Left ventricle myocardium superior (tissue), 1 donor: ENCODE data around the gene ERVH48-1. TPM values are rescaled to one million over a fixed set of nuclear protein-coding genes. Genes with fewer than 3 reads are reported as not detected.
"Not testable (repeated sequence)": the region's sequence is repeated elsewhere in the genome, so short reads cannot be mapped to it uniquely, and the experiment has no call there.

Experiments used
- ATAC-seq: fragments of 200-7000 bp; cut with Tn5 transposase; one replicate; pipeline ENCODE4 v1.9.1; 2020; ENCODE audit warnings: mild to moderate bottlenecking, moderate library complexity
- DNase-seq: peaks from one replicate; pipeline ENCODE4 v3.0.0-alpha.2; 2020
- intact Hi-C: fragments of 100-400 bp; cut with micrococcal nuclease; formaldehyde crosslinking; loops from one replicate; pipeline ENCODE4 v1.11.0; 2022
- long read RNA-seq: library from polyadenylated mRNA; unstranded; transcript quantifications from one replicate; pipeline ENCODE4 v2.0.0, GENCODE V29; 2021
- total RNA-seq: library from RNA; stranded (reverse); fragmentation: NEBNext Ultra II Directional; extraction: Animal tissue kit (Norgen Biotek cat#: 25700); gene quantifications from one replicate; pipeline ENCODE4 v1.2.1, GENCODE V29; 2021
- donor health status: DM: no; HTN: yes; CAD: no; lungs with severe emphysema.

The ERVH48-1 gene
- not detected for total RNA-seq
- long read RNA-seq: 0 reads

DNA sequence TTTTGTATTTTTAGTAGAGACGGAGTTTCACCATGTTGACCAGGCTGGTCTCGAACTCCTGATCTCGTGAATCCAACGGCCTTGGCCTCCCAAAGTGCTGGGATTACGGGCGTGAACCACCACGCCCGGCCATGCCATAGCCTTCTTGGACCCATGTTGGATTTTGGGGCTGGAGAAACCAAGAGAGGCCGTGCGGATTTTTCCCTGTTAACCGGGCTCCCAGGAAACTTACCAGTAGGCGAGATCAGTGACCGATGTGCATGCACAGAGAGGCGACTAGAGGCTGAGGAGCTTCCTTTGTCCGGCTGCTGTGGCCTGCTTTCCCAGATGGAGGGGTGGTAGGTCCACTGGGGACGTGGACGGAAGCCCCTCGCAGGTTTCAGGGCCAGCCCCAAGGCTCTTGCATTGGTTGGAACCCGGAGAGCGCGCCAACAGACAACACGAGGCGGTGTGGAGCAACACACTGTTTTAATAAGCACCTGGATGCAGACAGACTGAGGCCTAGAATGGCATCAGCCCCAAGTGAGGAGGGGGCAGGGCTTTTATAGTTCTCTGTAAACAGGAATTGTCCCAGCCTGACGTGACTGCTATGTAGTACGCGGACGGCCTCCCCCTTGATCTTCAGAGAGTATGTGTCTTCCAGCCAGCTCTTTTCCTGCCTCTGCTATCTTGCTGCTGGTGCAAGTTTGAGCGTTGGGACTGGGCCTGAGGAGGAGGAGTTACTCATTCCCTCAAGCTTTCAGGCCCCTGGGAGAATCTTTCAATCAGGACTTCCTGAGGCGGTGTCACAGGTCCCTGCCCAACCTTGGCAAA is at the start of gene ERVH48-1:
ERVH48-1 (minus strand) TSS at position 517 of the 813 bp plus-strand sequence. CDS start 6,624 bp downstream, outside the sequence.
- ATAC-seq: no peak
- intact Hi-C loops: no loop called here
- DNase-seq: no peak

- intact Hi-C loops: no loop called here
- DNase-seq (peak; percentile 100), ATAC-seq (peak; percentile 93)
These were observed 48.8 kb upstream of the ERVH48-1 start, which contains the start of gene PKNOX1 for GRCh38 chr21:42973991-42974831. PKNOX1 (plus strand) TSS chr21:42974562; CDS start chr21:43004382, 29,820 bp downstream.

DNA sequence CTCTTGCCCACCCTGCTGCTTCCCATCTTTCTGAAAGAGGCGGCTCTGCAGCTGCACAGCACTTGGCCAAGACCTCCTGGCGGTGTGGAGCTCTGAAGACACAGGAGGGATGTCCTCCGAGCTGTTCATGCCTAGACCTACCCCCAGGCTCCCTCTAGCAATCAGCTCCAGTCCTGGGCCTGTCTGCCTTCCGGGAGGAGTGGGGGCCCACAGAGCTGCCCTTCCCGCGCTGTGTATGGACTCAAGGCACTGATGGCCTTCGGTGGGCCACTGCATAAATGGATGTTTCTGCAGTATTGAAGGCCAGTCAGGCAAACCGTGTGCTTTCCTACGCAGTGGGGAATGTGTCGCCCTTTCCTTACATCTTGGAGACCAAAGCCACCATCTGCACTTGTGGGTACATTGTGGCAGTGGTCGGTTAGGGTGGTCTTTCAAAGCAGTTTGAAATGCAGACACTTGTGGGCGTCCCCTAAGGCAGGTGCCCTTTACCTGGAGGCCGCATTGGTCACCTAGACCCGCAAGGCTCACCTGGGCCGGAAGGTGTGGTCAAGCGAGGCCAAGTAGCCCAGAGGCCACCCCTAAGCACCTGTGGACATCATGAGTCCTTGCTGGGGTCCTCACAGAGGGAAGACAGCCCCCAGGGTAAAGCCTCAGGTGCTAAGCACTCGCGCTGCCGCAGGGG is 48.0 kb upstream of the ERVH48-1 start:
- intact Hi-C loops: no loop called here
- DNase-seq: peak; percentile 40

GRCh38 chr21:42971897-42972275 is 46.5 kb upstream of the ERVH48-1 start:
- no peak for DNase-seq
- intact Hi-C loops: no loop called here
- no peak for ATAC-seq

More for the DNA sequence above, 48.0 kb upstream of the ERVH48-1 start:
- ATAC-seq: no peak

DNA sequence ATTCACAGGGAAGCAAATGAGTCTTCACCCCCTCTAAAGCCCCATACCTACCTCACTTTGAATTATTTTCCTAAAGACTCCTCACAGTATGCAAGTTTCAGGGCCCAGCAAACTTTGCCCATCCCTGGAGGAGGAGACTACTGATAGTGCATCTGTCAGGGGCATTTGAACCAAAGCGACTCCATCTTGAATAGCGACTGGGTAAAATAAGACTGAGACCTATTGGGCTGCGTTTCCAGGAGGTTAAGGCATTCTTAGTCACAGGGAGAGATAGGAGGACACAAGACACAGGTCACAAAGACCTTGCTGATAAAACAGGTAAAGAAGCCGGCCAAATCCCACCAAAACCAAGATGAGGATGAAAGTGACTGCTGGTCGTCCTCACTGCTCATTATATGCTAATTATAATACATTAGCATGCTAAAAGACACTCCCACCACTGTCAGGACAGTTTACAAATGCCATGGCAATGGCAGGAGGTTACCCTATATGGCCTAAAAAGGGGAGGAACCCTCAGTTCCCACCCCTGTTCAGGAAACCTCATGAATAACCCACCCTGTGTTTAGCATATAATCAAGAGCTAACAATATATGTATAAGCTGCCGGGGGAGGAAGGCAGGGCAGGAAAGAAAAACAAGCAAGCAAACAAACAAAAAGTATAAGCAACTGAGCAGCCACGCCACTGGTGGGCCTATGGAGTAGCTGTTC is 45.7 kb upstream of the ERVH48-1 start:
- intact Hi-C loops: no loop called here
- ATAC-seq (no peak), DNase-seq (no peak)

- ATAC-seq (no peak), DNase-seq (no peak)
- intact Hi-C loops: no loop called here
These were observed 43.8 kb upstream of the ERVH48-1 start for GRCh38 chr21:42969193-42969600.

DNA sequence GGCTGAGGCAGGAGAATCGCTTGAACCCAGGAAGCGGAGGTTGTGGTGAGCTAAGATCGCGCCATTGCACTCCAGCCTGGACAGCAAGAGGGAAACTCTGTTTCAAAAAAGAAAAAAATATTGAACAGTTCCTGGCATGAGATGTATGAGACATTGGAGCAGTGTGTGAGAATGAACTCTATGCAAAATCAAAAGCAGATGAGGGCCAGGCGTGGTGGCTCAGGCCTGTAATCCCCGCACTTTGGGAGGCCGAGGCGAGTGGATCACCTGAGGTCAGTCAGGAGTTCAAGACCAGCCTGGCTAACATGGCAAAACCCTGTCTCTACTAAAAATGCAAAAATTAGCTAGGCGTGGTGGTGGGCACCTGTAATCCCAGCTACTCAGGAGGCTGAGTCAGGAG is 42.2 kb upstream of the ERVH48-1 start:
- ATAC-seq, intact Hi-C loops, DNase-seq: not testable (repeated sequence)

DNA sequence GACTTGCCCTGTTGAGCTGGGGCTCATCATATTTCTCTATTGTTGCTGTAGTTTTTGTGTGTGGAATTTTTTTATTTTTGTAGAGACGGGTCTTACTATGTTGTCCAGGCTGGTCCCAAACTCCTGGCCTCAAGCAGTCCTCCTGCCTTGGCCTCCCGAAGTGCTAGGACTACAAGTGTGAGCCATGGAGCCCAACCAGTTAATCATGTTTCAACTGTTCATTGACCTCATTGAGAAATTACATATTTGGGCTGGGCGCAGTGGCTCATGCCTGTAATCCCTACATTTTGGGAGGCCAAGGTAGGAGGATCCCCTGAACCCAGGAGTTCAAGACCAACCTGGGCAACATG is 39.8 kb upstream of the ERVH48-1 start:
- ATAC-seq (no peak), DNase-seq (no peak)
- intact Hi-C loops: no loop called here

DNA sequence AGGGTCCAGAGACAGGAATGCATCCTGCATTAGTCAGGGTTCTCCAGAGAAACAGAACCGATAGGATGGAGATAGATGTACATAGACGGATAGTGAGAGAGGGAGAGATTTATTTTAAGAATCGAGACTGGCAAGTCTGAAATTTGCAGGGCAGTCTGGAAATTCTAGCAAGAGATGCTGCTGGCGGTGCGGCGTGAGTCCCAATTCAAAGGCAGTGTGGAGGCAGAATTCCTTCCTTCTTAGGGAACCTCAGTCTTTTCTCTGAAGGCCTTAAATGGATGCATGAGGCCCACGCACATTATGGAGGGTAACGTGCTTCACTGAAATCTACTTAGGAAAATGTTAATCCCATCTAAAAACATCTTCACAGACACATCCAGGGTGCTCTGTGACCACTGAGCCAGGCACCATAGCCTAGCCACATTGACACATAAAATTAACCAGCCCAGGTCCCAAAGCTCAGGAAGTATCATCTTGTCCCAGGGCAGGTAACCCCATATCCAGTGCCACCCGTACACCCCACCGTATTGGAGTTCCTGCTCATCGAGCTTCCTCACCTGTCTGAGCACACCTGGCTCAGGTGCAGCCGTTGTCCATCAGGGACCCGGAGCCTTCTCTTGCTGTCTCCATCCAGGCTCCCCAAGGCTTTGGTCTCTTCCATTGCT is 39.2 kb upstream of the ERVH48-1 start:
- no peak for DNase-seq
- ATAC-seq: no peak
- intact Hi-C loops: no loop called here

DNA sequence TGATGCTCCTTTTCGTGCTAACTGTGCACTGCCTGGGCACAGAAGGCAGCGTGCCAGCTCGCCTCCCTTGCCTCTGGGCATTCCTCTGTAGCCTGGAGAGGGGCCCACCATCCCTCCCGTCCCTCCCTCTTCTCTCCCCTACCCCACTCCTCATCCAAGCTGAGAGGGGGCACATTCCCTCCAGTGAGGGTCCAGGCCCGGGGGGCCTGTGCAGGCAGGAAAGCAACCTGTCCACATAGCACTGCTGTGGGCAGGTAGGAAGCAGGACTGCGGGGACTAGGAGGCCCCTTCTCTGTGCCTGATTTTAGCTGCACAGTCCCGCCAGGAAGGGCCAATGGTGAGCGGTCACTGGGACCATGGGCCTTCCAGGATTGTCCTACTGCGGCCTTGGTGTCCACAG is 38.7 kb upstream of the ERVH48-1 start:
- no peak for ATAC-seq
- intact Hi-C loops: no loop called here

GRCh38 chr21:42962380-42963007 is 37.1 kb upstream of the ERVH48-1 start:
- intact Hi-C loops: no loop called here
- DNase-seq (no peak), ATAC-seq (no peak)

More for the DNA sequence above, 38.7 kb upstream of the ERVH48-1 start:
- no peak for DNase-seq

GRCh38 chr21:42959728-42960127 is 34.3 kb upstream of the ERVH48-1 start:
- intact Hi-C loops: no loop called here
- no peak for ATAC-seq
- no peak for DNase-seq

DNA sequence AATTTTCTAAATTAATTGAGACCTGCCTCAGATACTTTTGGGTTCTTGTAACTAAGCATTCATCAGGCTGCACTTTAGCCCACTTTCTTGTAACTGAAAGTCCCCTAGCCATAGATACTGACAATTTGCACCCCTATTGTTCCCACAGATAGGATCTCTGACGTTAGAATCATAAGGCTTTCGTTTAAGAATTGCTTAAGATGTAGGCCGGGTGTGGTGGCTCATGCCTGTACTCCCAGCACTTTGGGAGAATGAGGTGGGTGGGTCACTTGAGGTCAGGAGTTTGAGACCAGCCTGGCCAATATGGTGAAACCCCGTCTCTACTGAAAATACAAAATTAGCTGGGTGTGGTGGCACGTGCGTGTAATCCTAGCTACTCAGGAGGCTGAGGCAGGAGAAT is 32.7 kb upstream of the ERVH48-1 start:
- ATAC-seq, DNase-seq, intact Hi-C loops: not testable (repeated sequence)

- DNase-seq: no peak
- intact Hi-C loops: no loop called here
- peak; percentile 79 for ATAC-seq
These were observed 31.6 kb upstream of the ERVH48-1 start for GRCh38 chr21:42956824-42957630.

- intact Hi-C loops, ATAC-seq, DNase-seq: not testable (repeated sequence)
These were observed 25.8 kb upstream of the ERVH48-1 start for GRCh38 chr21:42951193-42951592.

- ATAC-seq, DNase-seq, intact Hi-C loops: not testable (repeated sequence)
These were observed 23.8 kb upstream of the ERVH48-1 start for GRCh38 chr21:42949094-42949755.

GRCh38 chr21:42942244-42942643 is 16.8 kb upstream of the ERVH48-1 start:
- ATAC-seq: no peak
- intact Hi-C loops: no loop called here
- DNase-seq: no peak
